ENCODE results near the gene POC5.

Gene POC5

GRCh38 chr5:75656311-75657003 is 60.8 kb downstream of the POC5 start:
- H4K20me1 ChIP-seq (ENCODE audit: control insufficient read depth, insufficient read depth, low read depth, low read length): no peaks in the 10 kb centered on the region
- TF ChIP-seq EZH2phosphoT487 (IDR thresholded peaks at IDR 0.05; ENCODE audit: borderline replicate concordance, low read length): no peak
- TF ChIP-seq, protein P1, sequence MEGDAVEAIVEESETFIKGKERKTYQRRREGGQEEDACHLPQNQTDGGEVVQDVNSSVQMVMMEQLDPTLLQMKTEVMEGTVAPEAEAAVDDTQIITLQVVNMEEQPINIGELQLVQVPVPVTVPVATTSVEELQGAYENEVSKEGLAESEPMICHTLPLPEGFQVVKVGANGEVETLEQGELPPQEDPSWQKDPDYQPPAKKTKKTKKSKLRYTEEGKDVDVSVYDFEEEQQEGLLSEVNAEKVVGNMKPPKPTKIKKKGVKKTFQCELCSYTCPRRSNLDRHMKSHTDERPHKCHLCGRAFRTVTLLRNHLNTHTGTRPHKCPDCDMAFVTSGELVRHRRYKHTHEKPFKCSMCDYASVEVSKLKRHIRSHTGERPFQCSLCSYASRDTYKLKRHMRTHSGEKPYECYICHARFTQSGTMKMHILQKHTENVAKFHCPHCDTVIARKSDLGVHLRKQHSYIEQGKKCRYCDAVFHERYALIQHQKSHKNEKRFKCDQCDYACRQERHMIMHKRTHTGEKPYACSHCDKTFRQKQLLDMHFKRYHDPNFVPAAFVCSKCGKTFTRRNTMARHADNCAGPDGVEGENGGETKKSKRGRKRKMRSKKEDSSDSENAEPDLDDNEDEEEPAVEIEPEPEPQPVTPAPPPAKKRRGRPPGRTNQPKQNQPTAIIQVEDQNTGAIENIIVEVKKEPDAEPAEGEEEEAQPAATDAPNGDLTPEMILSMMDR (IDR thresholded peaks at IDR 0.05; ENCODE audit: low read depth, low read length, poor library complexity, severe bottlenecking): no peak
- H3K4me3 ChIP-seq (ENCODE audit: low read length): no peak overlapping the region
- no peaks in the 10 kb centered on the region for H3K36me3 ChIP-seq (ENCODE audit: control insufficient read depth, low read length)
- no peak overlapping the region for H3K27ac ChIP-seq (ENCODE audit: low read depth, low read length)
- H3K9me2 ChIP-seq (replicated peaks; ENCODE audit: control insufficient read depth, low read length): no peaks in the 10 kb centered on the region
- H3K4me1 ChIP-seq (ENCODE audit: control insufficient read depth, low read length): no peaks in the 10 kb centered on the region
- no peaks in the 10 kb centered on the region for H3K9me3 ChIP-seq (ENCODE audit: control insufficient read depth, insufficient read depth, low read length)
- no peaks in the 10 kb centered on the region for H3K27me3 ChIP-seq (ENCODE audit: control insufficient read depth, low read length)
- H3K4me2 ChIP-seq (ENCODE audit: low read length): no peak overlapping the region
- H3F3A ChIP-seq (ENCODE audit: control insufficient read depth, insufficient read depth): no peaks in the 10 kb centered on the region
- no peaks in the 10 kb centered on the region for H3K79me2 ChIP-seq (ENCODE audit: control insufficient read depth, low read length)

GRCh38 chr5:75654693-75655295 is 62.4 kb downstream of the POC5 start:
- Histone ChIP-seq H3K79me2 (ENCODE audit: control insufficient read depth, low read length) (no peaks in the 10 kb centered on the region), H3F3A (ENCODE audit: control insufficient read depth, insufficient read depth) (no peaks in the 10 kb centered on the region), H3K36me3 (ENCODE audit: control insufficient read depth, low read length) (no peaks in the 10 kb centered on the region), H3K4me3 (ENCODE audit: low read length) (no peak overlapping the region), H3K9me3 (ENCODE audit: control insufficient read depth, insufficient read depth, low read length) (no peaks in the 10 kb centered on the region), H3K4me1 (ENCODE audit: control insufficient read depth, low read length) (no peaks in the 10 kb centered on the region), H3K27ac (ENCODE audit: low read depth, low read length) (no peak overlapping the region), H3K9me2 (replicated peaks; ENCODE audit: control insufficient read depth, low read length) (no peaks in the 10 kb centered on the region), H4K20me1 (ENCODE audit: control insufficient read depth, insufficient read depth, low read depth, low read length) (no peaks in the 10 kb centered on the region), H3K27me3 (ENCODE audit: control insufficient read depth, low read length) (no peaks in the 10 kb centered on the region), H3K4me2 (ENCODE audit: low read length) (no peak overlapping the region)
- no peak for TF ChIP-seq EZH2phosphoT487 (IDR thresholded peaks at IDR 0.05; ENCODE audit: borderline replicate concordance, low read length)
- TF ChIP-seq, protein P1 (IDR thresholded peaks at IDR 0.05; ENCODE audit: low read depth, low read length, poor library complexity, severe bottlenecking): no peak

- TF ChIP-seq, protein P1 (IDR thresholded peaks at IDR 0.05; ENCODE audit: low read depth, low read length, poor library complexity, severe bottlenecking): no peak
- no peak for TF ChIP-seq EZH2phosphoT487 (IDR thresholded peaks at IDR 0.05; ENCODE audit: borderline replicate concordance, low read length)
These were observed 63.7 kb downstream of the POC5 start for GRCh38 chr5:75653521-75653920.

More at GRCh38 chr5:75653521-75653920, 63.7 kb downstream of the POC5 start:
- no peak overlapping the region for H3K27ac ChIP-seq (ENCODE audit: low read depth, low read length)
- H3K27me3 ChIP-seq (ENCODE audit: control insufficient read depth, low read length): no peaks in the 10 kb centered on the region
- H3K9me3 ChIP-seq (ENCODE audit: control insufficient read depth, insufficient read depth, low read length): no peaks in the 10 kb centered on the region
- H4K20me1 ChIP-seq (ENCODE audit: control insufficient read depth, insufficient read depth, low read depth, low read length): no peaks in the 10 kb centered on the region
- H3K4me1 ChIP-seq (ENCODE audit: control insufficient read depth, low read length): no peaks in the 10 kb centered on the region
- no peaks in the 10 kb centered on the region for H3K79me2 ChIP-seq (ENCODE audit: control insufficient read depth, low read length)
- H3K4me2 ChIP-seq (ENCODE audit: low read length): no peak overlapping the region
- no peaks in the 10 kb centered on the region for H3F3A ChIP-seq (ENCODE audit: control insufficient read depth, insufficient read depth)
- H3K9me2 ChIP-seq (replicated peaks; ENCODE audit: control insufficient read depth, low read length): no peaks in the 10 kb centered on the region
- no peaks in the 10 kb centered on the region for H3K36me3 ChIP-seq (ENCODE audit: control insufficient read depth, low read length)
- H3K4me3 ChIP-seq (ENCODE audit: low read length): no peak overlapping the region

Data from DOHH2 (cell line).